Esophagus squamous epithelium (tissue), 5 donors: Measurements from ENCODE around the gene BMP7. TPM values are rescaled to one million over a fixed set of nuclear protein-coding genes. Genes with fewer than 3 reads are reported as not detected.

Experiments used
- DNase-seq: peaks from one replicate; lab custom pipeline; 2025; lab: John Stamatoyannopoulos, UW
- H3K27ac ChIP-seq, 4 donors: fragments of 200-600 bp; sonication (generic); one replicate each; pipeline ENCODE4 v1.5.1; 2016 to 2019; ENCODE audit warnings: mild to moderate bottlenecking in 1 of 4
- H3K27me3 ChIP-seq, 4 donors: fragments of 200-600 bp; sonication (generic); 1 replicate in 3 of 4; 2 replicates in 1 of 4; pipeline versions ENCODE4 v1.5.1 to v1.6.0; 2017 to 2021; ENCODE audit warnings: antibody characterized with exemption in 1 of 4
- H3K36me3 ChIP-seq, 3 donors: fragments of 200-600 bp; sonication (generic); one replicate each; pipeline ENCODE4 v1.5.1; 2016 to 2019
- H3K4me1 ChIP-seq, 3 donors: fragments of 200-600 bp; sonication (generic); one replicate each; pipeline ENCODE4 v1.5.1; 2017 to 2019
- H3K4me3 ChIP-seq, 4 donors: fragments of 200-600 bp; sonication (generic); 1 replicate in 3 of 4; 2 replicates in 1 of 4; pipeline ENCODE4 v1.5.1; 2016 to 2019; ENCODE audit warnings: mild to moderate bottlenecking in 2 of 4, moderate library complexity in 1 of 4
- H3K9me3 ChIP-seq, 3 donors: fragments of 200-600 bp; sonication (generic); one replicate each; pipeline ENCODE4 v1.5.1; 2016 to 2019
- POLR2A ChIP-seq, 4 donors: fragments of 450-650 bp; IDR thresholded peaks; one replicate each; pipeline ENCODE4 v1.6.1; 2017; ENCODE audit warnings: antibody characterized with exemption in 4 of 4, mild to moderate bottlenecking in 4 of 4, moderate library complexity in 3 of 4
- whole genome bisulfite sequencing, 2 donors: methylation state at CpG; one replicate each; pipeline ENCODE4 v1.1.5; 2018; 5-methylcytosine and 5-hydroxymethylcytosine counted together
- intact Hi-C: fragments of 100-400 bp; cut with DNase I; formaldehyde crosslinking; loops from one replicate; pipeline ENCODE4 v1.15.0; 2022
- total RNA-seq, 4 donors: library from RNA; depleted of rRNA; stranded (reverse); fragments of >200 nt; gene quantifications; one replicate each; pipeline ENCODE4 v1.1.0, GENCODE V29; 2016
- TF ChIP-seq, protein P1 (sequence below), 6 experiments: fragments of 450-650 bp in 4 of 6; fragments of 200-600 bp in 2 of 6; sonication (generic) in 2 of 6; IDR thresholded peaks; one replicate each; pipeline ENCODE4 v1.5.1; 2016 to 2019; ENCODE audit warnings: antibody characterized with exemption in 6 of 6, mild to moderate bottlenecking in 4 of 6, moderate library complexity in 4 of 6
- donor health status: DM: yes; HTN: yes; CAD: no.

Gene BMP7
- total RNA-seq, 4 donors from 2014 or later: 21.8 to 59.8 (median 35.1) TPM

DNA sequence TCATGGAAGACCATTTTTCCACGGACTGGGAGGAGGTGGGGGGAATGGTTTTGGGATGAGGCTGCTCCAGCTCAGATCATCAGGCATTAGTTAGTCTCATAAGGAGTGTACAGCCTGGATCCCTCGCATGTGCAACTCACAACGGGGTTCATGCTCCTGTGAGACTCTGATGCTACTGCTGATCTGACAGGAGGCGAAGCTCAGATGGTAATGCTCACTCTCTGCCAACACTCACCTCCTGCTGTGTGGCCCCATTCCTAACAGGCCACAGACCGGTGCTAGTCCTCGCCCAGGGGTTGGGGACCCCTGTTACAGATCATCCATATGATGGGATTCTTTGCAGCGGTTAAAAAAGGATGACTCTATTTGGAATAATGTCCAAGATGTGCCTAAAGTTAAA is 27.6 kb upstream of the BMP7 start:
- intact Hi-C loops: no loop called here
- WGBS, 2 donors: 78 to 80% methylated on average over 4 to 5 of the region's 7 CpGs
- Histone ChIP-seq H3K27me3 (peaks cover 0 to 42% (median 0%) of the 10 kb centered on the region in 4 donors), H3K9me3 (no peaks in the 10 kb centered on the region), H3K36me3 (no peaks in the 10 kb centered on the region), H3K27ac (no peak overlapping the region), H3K4me1 (peaks cover 0 to 23% (median 1%) of the 10 kb centered on the region in 3 donors), H3K4me3 (no peak overlapping the region)
- TF ChIP-seq, protein P1, sequence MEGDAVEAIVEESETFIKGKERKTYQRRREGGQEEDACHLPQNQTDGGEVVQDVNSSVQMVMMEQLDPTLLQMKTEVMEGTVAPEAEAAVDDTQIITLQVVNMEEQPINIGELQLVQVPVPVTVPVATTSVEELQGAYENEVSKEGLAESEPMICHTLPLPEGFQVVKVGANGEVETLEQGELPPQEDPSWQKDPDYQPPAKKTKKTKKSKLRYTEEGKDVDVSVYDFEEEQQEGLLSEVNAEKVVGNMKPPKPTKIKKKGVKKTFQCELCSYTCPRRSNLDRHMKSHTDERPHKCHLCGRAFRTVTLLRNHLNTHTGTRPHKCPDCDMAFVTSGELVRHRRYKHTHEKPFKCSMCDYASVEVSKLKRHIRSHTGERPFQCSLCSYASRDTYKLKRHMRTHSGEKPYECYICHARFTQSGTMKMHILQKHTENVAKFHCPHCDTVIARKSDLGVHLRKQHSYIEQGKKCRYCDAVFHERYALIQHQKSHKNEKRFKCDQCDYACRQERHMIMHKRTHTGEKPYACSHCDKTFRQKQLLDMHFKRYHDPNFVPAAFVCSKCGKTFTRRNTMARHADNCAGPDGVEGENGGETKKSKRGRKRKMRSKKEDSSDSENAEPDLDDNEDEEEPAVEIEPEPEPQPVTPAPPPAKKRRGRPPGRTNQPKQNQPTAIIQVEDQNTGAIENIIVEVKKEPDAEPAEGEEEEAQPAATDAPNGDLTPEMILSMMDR (IDR thresholded peaks at IDR 0.05): no peak
- no peak for TF ChIP-seq POLR2A (IDR thresholded peaks at IDR 0.05)
- no peak for DNase-seq

- Histone ChIP-seq H3K27me3 (peaks cover 0 to 55% (median 0%) of the 10 kb centered on the region in 4 donors), H3K4me1 (peaks cover 0 to 37% (median 3%) of the 10 kb centered on the region in 3 donors), H3K36me3 (no peaks in the 10 kb centered on the region), H3K4me3 (no peak overlapping the region), H3K9me3 (no peaks in the 10 kb centered on the region), H3K27ac (no peak overlapping the region)
- DNase-seq: no peak
- intact Hi-C loops: no loop called here
- 100% methylated on average over 1 to 2 of the region's 2 CpGs for WGBS, 2 donors
- TF ChIP-seq, protein P1 (IDR thresholded peaks at IDR 0.05): no peak
Measured at GRCh38 chr20:57292611-57293010, 26.2 kb upstream of the BMP7 start.

DNA sequence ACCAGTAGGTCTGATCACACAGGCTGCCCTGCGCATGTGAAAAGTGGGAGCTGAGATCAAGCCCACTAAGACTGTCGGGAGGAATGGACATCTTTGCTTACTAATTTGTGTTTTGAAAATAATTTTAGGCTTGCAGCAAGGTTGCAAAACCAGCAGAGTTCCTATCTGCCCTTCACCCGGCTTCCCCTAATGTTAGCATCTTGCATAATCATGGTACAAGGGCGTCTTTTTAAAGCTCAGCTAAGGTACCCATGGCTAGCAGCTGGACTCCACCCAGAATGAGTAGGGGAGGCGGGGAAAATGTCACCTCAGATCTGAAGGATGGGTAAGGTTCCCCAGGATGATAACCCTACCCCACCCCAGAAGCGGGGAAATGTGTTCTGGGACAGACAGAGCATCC is 25.3 kb upstream of the BMP7 start:
- no peaks in the 10 kb centered on the region for H3K36me3 ChIP-seq
- H3K27ac ChIP-seq: no peak overlapping the region
- intact Hi-C loops: no loop called here
- H3K4me3 ChIP-seq: no peak overlapping the region
- 77 to 82% methylated on average over 4 to 6 of the region's 6 CpGs for WGBS, 2 donors
- no peaks in the 10 kb centered on the region for H3K9me3 ChIP-seq
- H3K27me3 ChIP-seq: peaks cover 0 to 63% (median 0%) of the 10 kb centered on the region in 4 donors
- peaks cover 0 to 38% (median 3%) of the 10 kb centered on the region in 3 donors for H3K4me1 ChIP-seq
- no peak for DNase-seq
- TF ChIP-seq POLR2A (IDR thresholded peaks at IDR 0.05): no peak
- TF ChIP-seq, protein P1 (IDR thresholded peaks at IDR 0.05): no peak

DNA sequence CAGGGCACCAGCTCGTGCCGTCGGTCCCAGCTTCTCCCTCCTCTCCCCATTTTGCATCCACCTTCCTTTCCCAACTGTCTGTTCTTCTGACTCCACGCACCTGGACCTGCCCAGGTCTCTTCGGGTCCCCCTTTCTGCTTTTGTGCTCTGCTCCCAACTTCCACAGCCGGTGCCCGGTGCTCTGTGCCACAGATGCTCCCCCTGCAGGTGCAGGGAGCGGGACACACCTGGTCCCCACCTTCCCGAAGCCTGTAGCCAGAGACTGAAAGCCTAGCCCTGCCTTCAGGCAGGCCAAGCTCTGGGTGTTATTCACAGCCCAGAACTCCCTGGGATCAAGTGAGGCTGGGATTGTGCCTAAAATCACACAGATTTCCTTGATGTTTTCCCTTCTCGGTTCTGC is 24.6 kb upstream of the BMP7 start:
- TF ChIP-seq, protein P1 (IDR thresholded peaks at IDR 0.05): peak in 4 of 6 experiments; percentile 13 to 56 (median 34)
- TF ChIP-seq POLR2A (IDR thresholded peaks at IDR 0.05): no peak
- no peaks in the 10 kb centered on the region for H3K36me3 ChIP-seq
- H3K27ac ChIP-seq: no peak overlapping the region
- no peak overlapping the region for H3K4me3 ChIP-seq
- peaks cover 0 to 38% (median 3%) of the 10 kb centered on the region in 3 donors for H3K4me1 ChIP-seq
- no peaks in the 10 kb centered on the region for H3K9me3 ChIP-seq
- intact Hi-C loops: no loop called here
- 30 to 37% methylated on average over 8 to 9 of the region's 10 CpGs for WGBS, 2 donors
- H3K27me3 ChIP-seq: peaks cover 0 to 70% (median 0%) of the 10 kb centered on the region in 4 donors
- no peak for DNase-seq

DNA sequence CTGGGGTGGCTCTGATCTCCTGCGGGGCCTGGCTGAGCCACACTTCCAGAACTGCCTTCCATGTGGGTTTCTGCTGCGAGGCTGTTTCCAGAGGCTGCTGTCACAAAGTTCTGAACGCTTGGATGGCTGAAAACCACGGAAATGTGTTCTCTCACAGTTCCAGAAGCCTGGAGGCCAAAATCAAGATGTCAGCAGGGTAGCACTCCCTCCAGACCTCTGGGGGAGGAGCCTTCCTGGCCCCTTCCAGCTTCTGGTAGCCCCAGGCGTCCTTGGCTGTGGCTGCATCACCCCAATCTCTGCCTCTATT is 23.7 kb upstream of the BMP7 start:
- WGBS, 2 donors: 66 to 77% methylated on average over 2 to 5 of the region's 5 CpGs
- H3K36me3 ChIP-seq: no peaks in the 10 kb centered on the region
- no peak overlapping the region for H3K27ac ChIP-seq
- DNase-seq: no peak
- H3K9me3 ChIP-seq: no peaks in the 10 kb centered on the region
- H3K27me3 ChIP-seq: peaks cover 0 to 76% (median 0%) of the 10 kb centered on the region in 4 donors
- H3K4me3 ChIP-seq: no peak overlapping the region
- peaks cover 0 to 38% (median 3%) of the 10 kb centered on the region in 3 donors for H3K4me1 ChIP-seq
- TF ChIP-seq POLR2A (IDR thresholded peaks at IDR 0.05): no peak
- TF ChIP-seq, protein P1 (IDR thresholded peaks at IDR 0.05): no peak
- intact Hi-C loops: no loop called here
